GM10847 (cell line): Measurements from ENCODE around the gene PLCL2.

ENCODE experiments used
- POLR2A ChIP-seq: IDR thresholded peaks from 2 replicates; pipeline ENCODE4 v1.6.1; 2011; ENCODE audit not compliant: insufficient read length; ENCODE audit errors: extremely low read depth

Gene PLCL2

DNA sequence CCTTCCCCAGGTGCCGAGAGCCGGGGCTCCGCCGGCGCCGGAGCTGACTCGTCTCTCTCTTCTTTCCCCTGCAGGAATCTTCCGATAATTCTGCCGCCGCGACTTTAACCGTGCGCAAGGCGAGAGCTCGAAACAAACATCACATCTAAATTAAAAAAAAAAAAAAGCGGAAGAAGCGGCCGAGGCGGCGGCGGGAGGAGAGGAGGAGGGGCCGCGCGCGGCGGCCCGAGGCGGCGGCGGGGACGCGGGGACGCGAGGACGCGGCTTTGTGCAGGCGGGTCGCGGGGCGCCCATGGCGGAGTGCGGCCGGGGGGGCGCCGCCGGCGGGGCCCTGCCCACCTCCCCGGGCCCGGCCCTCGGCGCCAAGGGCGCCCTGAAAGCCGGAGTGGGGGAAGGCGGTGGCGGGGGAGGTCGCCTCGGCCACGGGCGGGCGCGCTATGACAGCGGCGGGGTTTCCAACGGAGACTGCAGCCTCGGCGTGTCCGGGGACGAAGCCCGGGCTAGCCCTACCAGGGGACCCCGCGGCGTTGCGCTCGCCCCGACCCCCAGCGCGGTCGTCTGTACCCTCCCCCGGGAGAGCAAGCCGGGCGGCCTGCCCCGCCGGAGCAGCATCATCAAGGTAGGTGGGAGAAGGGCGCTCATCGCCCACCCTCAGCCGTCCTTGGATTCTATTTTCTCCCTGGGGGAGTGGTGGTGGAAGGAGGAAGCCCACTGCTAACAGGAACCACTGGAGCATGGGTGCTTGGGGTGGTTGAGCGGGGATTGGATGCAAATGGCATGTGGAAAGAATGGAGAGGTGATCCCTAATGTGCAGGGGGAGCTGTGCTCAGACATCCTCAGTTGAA lies at the start of gene PLCL2:
TSS of gene PLCL2 (plus strand) at position 208 of the 845 bp plus-strand sequence. CDS start at position 293, 85 bp downstream.
- TF ChIP-seq POLR2A: peak; percentile 19

GRCh38 chr3:16836505-16837237 lies 48.1 kb upstream of the PLCL2 start:
- TF ChIP-seq POLR2A: no peak

DNA sequence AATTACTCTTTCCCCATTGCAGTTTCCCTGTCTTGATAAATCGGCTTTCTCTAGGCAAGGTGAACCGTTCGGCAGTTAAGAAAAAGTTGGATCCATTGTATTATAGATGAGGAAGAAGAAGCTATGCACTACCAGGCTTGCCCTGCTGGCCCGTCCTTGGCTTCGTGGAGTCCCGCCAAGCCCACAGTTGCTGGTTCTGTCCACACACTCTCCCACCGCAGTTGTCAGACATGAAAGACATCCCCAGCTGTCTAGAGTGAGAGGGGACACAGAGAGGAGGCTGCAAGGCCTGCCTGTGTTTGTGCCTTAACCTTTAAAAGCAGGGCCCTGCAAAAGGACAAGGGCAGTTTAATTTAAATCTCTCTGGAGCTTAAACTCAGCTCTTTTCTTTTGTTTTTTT lies 47.2 kb upstream of the PLCL2 start:
- TF ChIP-seq POLR2A: no peak

- TF ChIP-seq POLR2A: no peak
These were observed 46.2 kb upstream of the PLCL2 start for GRCh38 chr3:16838561-16838960.

GRCh38 chr3:16839271-16840100 lies 45.3 kb upstream of the PLCL2 start:
- no peak for TF ChIP-seq POLR2A

DNA sequence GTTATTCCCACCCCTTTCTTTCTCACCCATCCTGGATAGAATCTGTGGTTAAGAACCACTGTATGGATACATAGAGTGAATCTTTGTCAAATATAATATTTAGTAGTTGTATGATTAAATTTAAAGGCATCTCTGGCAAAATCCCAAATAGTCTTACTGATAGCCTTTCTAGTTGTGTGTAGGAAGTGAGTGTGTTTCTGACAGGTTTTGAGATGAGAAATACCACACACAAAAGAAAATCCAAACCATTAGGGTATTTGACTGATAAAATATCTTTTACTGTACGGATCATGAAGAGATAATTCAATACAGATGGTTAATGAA lies 44.7 kb upstream of the PLCL2 start:
- TF ChIP-seq POLR2A: no peak

DNA sequence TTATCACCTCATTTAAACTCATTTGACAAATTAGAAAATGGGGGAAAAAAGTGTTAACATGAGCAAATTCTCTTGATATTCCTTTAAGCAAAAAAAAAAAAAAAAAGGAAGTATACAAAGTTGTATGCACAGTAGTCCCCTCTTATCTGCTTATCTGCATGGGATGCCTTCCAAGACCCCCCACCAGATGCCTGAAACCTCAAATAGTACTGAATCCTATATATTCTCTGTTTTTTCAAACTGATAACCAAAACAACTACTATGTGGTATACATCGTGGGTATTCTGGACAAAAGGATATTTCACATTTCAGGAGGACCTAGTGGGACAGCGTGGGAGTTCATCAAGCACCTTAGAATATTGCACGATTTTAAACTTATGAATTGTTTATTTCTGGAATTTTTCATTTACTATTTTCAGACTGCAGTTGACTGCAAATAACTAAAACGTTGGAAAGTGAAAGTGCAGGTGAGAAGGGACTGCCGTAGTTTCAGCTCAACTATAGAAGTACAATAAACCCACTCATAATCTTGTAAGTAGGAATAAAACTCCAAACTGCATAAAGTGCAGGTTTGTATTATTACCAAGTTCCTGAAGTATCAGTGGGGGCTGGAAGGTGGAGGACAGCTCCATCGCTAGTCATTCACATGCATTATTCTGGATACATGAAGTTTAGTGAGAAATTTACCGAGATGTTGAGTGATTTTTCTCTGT lies 43.6 kb upstream of the PLCL2 start:
- no peak for TF ChIP-seq POLR2A

- TF ChIP-seq POLR2A: no peak
These were observed 42.9 kb upstream of the PLCL2 start for GRCh38 chr3:16841904-16842271.

- no peak for TF ChIP-seq POLR2A
These were observed 42.2 kb upstream of the PLCL2 start for GRCh38 chr3:16842272-16843270.

DNA sequence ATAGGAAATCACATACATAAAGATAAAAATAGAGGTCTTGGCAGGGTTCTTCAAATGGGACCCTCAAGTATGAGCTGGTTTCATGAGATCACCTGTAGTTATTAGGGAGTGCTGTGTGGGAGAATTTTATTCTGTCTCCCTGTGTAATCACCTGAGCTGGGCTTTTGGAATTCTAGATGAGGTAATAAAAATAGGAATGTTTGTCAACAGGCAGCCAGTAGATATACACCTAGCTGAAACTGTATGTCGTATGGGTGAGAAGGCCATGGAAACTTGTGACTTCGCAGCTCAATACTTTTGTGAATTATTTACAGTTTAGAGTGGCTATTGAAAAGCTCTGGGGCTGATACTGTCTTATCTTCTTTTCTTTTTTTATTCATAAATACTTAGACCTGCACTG lies 40.5 kb upstream of the PLCL2 start:
- no peak for TF ChIP-seq POLR2A

DNA sequence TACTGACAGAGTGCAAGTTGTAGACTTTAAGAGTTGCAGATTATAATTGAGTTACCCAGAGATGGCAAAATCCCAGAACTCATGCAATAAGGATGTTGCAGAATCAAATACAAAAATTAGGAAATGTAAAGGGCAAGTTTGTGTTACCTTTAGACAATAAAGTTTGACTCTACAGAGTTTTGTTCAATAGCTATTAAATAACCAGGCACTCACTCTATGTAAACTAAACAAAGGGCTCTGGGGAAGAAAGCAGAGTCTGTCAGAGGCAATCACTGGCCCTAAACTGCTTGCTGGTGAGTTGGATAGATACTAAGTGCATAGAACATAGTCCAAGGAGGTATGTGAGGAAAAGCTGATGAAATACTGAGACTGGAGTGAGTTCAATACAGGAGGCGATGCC lies 40.0 kb upstream of the PLCL2 start:
- no peak for TF ChIP-seq POLR2A

DNA sequence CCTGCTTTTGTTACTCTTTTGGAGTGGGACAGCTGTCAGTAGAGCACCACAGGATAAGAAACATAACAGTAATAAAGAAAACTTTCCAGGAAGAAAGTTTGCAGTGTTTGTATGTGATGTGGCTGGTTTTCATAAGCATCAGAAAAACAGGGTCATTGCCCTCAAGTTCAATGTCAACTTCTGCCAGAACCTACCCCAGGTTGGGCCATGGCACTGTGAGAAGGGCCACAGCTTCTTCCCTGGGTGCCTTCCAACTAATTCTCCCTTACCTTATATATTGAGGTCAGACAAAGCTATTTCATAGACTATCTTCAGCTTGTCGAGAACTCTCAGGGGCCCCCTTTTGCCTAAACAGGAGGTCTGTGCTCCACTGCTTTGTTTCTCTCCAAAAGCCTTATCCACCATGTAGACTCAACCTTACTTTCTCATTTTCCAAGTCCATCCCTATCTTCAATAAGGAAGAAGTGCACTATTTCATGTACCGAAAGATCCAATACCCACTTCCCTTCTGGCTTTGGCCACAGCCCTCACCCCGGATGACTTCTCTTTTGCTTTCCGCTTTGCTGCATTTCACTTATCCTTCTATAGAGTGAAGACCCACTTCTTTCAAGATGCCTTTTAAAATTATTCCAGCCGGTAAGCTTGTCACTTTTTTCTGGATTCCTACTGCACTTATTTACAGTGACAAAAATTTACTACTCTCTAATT lies 38.2 kb upstream of the PLCL2 start:
- TF ChIP-seq POLR2A: no peak

DNA sequence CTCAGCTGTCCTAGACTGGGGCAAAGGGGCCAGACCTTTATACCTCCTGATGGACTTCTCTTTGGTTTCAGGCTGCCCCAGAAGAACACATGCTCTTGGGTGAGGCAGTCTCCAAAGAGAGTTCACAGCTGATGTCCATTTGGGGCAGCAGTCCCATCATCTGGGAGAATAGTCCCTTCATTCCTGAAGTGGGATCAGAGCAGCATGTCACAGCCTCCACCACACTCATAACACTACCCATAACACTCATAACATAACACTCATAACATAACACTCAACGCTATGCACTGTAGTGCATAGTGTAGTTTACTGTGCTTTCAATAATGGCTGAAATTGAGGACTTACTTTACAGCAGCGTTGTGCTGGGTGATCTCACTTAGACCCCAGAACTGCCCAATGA lies 36.7 kb upstream of the PLCL2 start:
- TF ChIP-seq POLR2A: no peak
